SK-N-MC (cell line): ENCODE data around the gene POLR3K.

Experiments
- DNase-seq: peaks from one replicate; pipeline ENCODE4 v3.0.0-alpha.2; 2011; ENCODE audit warnings: low read depth, low spot score
- H3K27ac ChIP-seq: fragments of 200-600 bp; sonication (generic); 2 replicates; pipeline ENCODE4 v1.5.1; 2016; ENCODE audit warnings: mixed run types
- H3K36me3 ChIP-seq: fragments of 200-600 bp; sonication (generic); 2 replicates; pipeline ENCODE4 v1.6.1; 2017; ENCODE audit warnings: antibody characterized with exemption, low read length, mixed read lengths; ENCODE audit not compliant: insufficient read depth
- H3K4me3 ChIP-seq: fragments of 200-600 bp; sonication (generic); 2 replicates; pipeline ENCODE4 v1.5.1; 2016
- H3K9ac ChIP-seq: fragments of 200-600 bp; sonication (generic); 2 replicates; pipeline ENCODE4 v1.8.0; 2017; ENCODE audit warnings: mixed run types, mixed read lengths; ENCODE audit not compliant: insufficient read length
- H3K9me3 ChIP-seq: fragments of 200-600 bp; sonication (generic); 2 replicates; pipeline ENCODE4 v1.6.1; 2017; ENCODE audit warnings: low read depth, mild to moderate bottlenecking, antibody characterized with exemption, low read length, moderate library complexity, mixed read lengths
- EZH2 ChIP-seq: fragments of 200-600 bp; sonication (generic); IDR thresholded peaks from one replicate; pipeline ENCODE4 v1.6.1; 2017; ENCODE audit warnings: antibody characterized with exemption
- FOXP2 ChIP-seq: optimal IDR thresholded peaks from 2 replicates; pipeline ENCODE3; 2011; ENCODE audit warnings: mild to moderate bottlenecking, moderate library complexity; ENCODE audit not compliant: insufficient read depth; ENCODE audit errors: extremely low read length, control extremely low read depth
- POLR2AphosphoS5 ChIP-seq: IDR thresholded peaks from 2 replicates; pipeline ENCODE4 v1.6.1; 2012; ENCODE audit warnings: mild to moderate bottlenecking, low read depth, low read length, borderline replicate concordance

The POLR3K gene

GRCh38 chr16:92431-93339 is 39.3 kb upstream of the POLR3K start:
- no peak overlapping the region for H3K9ac ChIP-seq
- H3K4me3 ChIP-seq, result no peak overlapping the region
- H3K36me3 ChIP-seq, result peaks cover 4% of the 10 kb centered on the region; the same call in 1 of the 2 replicates
- no peak overlapping the region for H3K27ac ChIP-seq
- no peak for TF ChIP-seq POLR2AphosphoS5
- no peak for TF ChIP-seq EZH2
- no peak for TF ChIP-seq FOXP2
- DNase-seq, result no peak
- no peaks in the 10 kb centered on the region for H3K9me3 ChIP-seq

GRCh38 chr16:91484-91883 is 38.1 kb upstream of the POLR3K start:
- Histone ChIP-seq H3K36me3 (peaks cover 7% of the 10 kb centered on the region; the same call in 1 of the 2 replicates), H3K27ac (peak overlapping the region; percentile 61), H3K9me3 (no peaks in the 10 kb centered on the region), H3K4me3 (no peak overlapping the region), H3K9ac (no peak overlapping the region)
- DNase-seq, result no peak
- TF ChIP-seq POLR2AphosphoS5 (no peak), FOXP2 (no peak), EZH2 (no peak)

- H3K36me3 ChIP-seq, result peaks cover 10% of the 10 kb centered on the region; the same call in 1 of the 2 replicates
- H3K9me3 ChIP-seq, result no peaks in the 10 kb centered on the region
- DNase-seq, result no peak
- no peak overlapping the region for H3K9ac ChIP-seq
- no peak for TF ChIP-seq EZH2
- TF ChIP-seq FOXP2, result no peak
- TF ChIP-seq POLR2AphosphoS5, result no peak; the same call in 1 of the 2 replicates
- no peak overlapping the region for H3K4me3 ChIP-seq
- H3K27ac ChIP-seq, result no peak overlapping the region
Measured at GRCh38 chr16:89391-90302, 36.2 kb upstream of the POLR3K start.

- Histone ChIP-seq H3K9me3 (no peaks in the 10 kb centered on the region), H3K9ac (no peak overlapping the region), H3K36me3 (peaks cover 10% of the 10 kb centered on the region; the same call in 1 of the 2 replicates), H3K4me3 (no peak overlapping the region), H3K27ac (no peak overlapping the region)
- DNase-seq, result no peak
- TF ChIP-seq POLR2AphosphoS5, result no peak
- TF ChIP-seq EZH2, result no peak
- no peak for TF ChIP-seq FOXP2
Measured at GRCh38 chr16:88613-89012, 35.2 kb upstream of the POLR3K start.

GRCh38 chr16:86483-86952 is 33.1 kb upstream of the POLR3K start:
- no peak overlapping the region for H3K4me3 ChIP-seq
- no peak overlapping the region for H3K9ac ChIP-seq
- peaks cover 6% of the 10 kb centered on the region; the same call in 1 of the 2 replicates for H3K36me3 ChIP-seq
- TF ChIP-seq POLR2AphosphoS5 (no peak), EZH2 (no peak)
- no peak overlapping the region for H3K27ac ChIP-seq
- no peaks in the 10 kb centered on the region for H3K9me3 ChIP-seq
- no peak for DNase-seq

- Histone ChIP-seq H3K9me3 (no peaks in the 10 kb centered on the region), H3K27ac (no peak overlapping the region), H3K9ac (no peak overlapping the region), H3K4me3 (no peak overlapping the region), H3K36me3 (peaks cover 6% of the 10 kb centered on the region; the same call in 1 of the 2 replicates)
- no peak for DNase-seq
- TF ChIP-seq EZH2 (no peak), POLR2AphosphoS5 (no peak), FOXP2 (no peak)
Measured at GRCh38 chr16:85865-86264, 32.5 kb upstream of the POLR3K start.

- H3K9ac ChIP-seq, result no peak overlapping the region
- H3K36me3 ChIP-seq, result peaks cover 6% of the 10 kb centered on the region; the same call in 1 of the 2 replicates
- no peak overlapping the region for H3K4me3 ChIP-seq
- TF ChIP-seq FOXP2 (no peak), POLR2AphosphoS5 (no peak)
- no peak overlapping the region for H3K27ac ChIP-seq
- no peak for DNase-seq
- no peaks in the 10 kb centered on the region for H3K9me3 ChIP-seq
Measured at GRCh38 chr16:85407-85782, 32.0 kb upstream of the POLR3K start.
